ENCODE data around the gene VAMP1. TPM values are rescaled to one million over a fixed set of nuclear protein-coding genes. Genes with fewer than 3 reads are reported as not detected.

VAMP1 gene
- total and polyA plus RNA-seq, 2 of the 8 experiments (the other 6 are each of a cell fraction or from before 2014, with no cell fraction given): 10.8 to 23.1 TPM

- Histone ChIP-seq H3K4me3 (ENCODE audit: extremely low read depth in 1 of 4, insufficient read depth in 2 of 4, low read depth in 3 of 4, low read length in 4 of 4) (peak overlapping the region in 1 of 4 experiments; percentile 87; a peak in 2 of 8 replicates), H2BK15ac (ENCODE audit: low read length) (no peak overlapping the region), H2BK12ac (ENCODE audit: low read depth, low read length) (no peak overlapping the region), H3K18ac (ENCODE audit: extremely low read depth, low read length) (no peak overlapping the region), H2AK5ac (ENCODE audit: low read depth, low read length) (no peak overlapping the region), H3K23me2 (ENCODE audit: low read depth, low read length) (peaks cover 12% of the 10 kb centered on the region), H4K91ac (replicated peaks; ENCODE audit: insufficient read length, low read length) (no peak overlapping the region), H2BK20ac (ENCODE audit: low read length) (no peak overlapping the region), H3K27me3 (replicated peaks in 1 of 4; ENCODE audit: control insufficient read depth in 3 of 4, extremely low read depth in 1 of 4, insufficient read depth in 3 of 4, low read length in 3 of 4) (no peaks in the 10 kb centered on the region; a peak in 1 of 7 replicates), H3K56ac (replicated peaks; ENCODE audit: insufficient read length, low read depth, low read length) (no peak overlapping the region), H2BK5ac (ENCODE audit: low read depth, low read length) (no peak overlapping the region), H3K9ac (replicated peaks in 1 of 4; ENCODE audit: extremely low read depth in 1 of 4, low read depth in 3 of 4, low read length in 3 of 4) (no peak overlapping the region), H2BK120ac (replicated peaks; ENCODE audit: low read depth, low read length) (no peak overlapping the region), H3K9me3 (ENCODE audit: insufficient read depth in 2 of 2, low read depth in 1 of 2, low read length in 1 of 2) (no peaks in the 10 kb centered on the region), H3K14ac (ENCODE audit: insufficient read length) (no peak overlapping the region), H2AFZ (ENCODE audit: low read length) (no peak overlapping the region), H3K4me2 (ENCODE audit: insufficient read depth in 1 of 2, low read depth in 2 of 2, low read length in 2 of 2) (peak overlapping the region; percentile 8 to 97; a peak in 1 of 4 replicates), H3K79me1 (ENCODE audit: low read depth, low read length) (peaks cover 4% of the 10 kb centered on the region), H3K36me3 (ENCODE audit: control insufficient read depth in 2 of 4, insufficient read depth in 4 of 4, low read length in 3 of 4) (peaks cover 5 to 18% (median 9%) of the 10 kb centered on the region in 4 experiments; a peak in 6 of 8 replicates), H4K20me1 (replicated peaks in 1 of 2; ENCODE audit: control insufficient read depth in 1 of 2, insufficient read depth in 2 of 2, low read length in 2 of 2) (peaks cover 0 to 10% of the 10 kb centered on the region in 2 experiments), H3K79me2 (ENCODE audit: control insufficient read depth in 1 of 2, insufficient read depth in 2 of 2, low read length in 2 of 2) (peaks cover 0 to 15% of the 10 kb centered on the region in 2 experiments; a peak in 2 of 4 replicates), H3K4ac (replicated peaks; ENCODE audit: insufficient read length, low read depth, low read length) (no peak overlapping the region), H3K4me1 (replicated peaks in 1 of 4; ENCODE audit: control insufficient read depth in 3 of 4, insufficient read depth in 4 of 4, low read length in 3 of 4) (peaks cover 3 to 7% (median 3%) of the 10 kb centered on the region in 4 experiments; a peak in 3 of 7 replicates), H4K5ac (ENCODE audit: insufficient read length, low read depth, low read length) (no peak overlapping the region), H4K8ac (ENCODE audit: extremely low read depth, insufficient read depth, low read length) (no peak overlapping the region), H3K27ac (ENCODE audit: low read depth, low read length) (no peak overlapping the region), H3K23ac (ENCODE audit: insufficient read length) (no peak overlapping the region)
- no peak for FAIRE-seq
- WGBS, 2 experiments (ENCODE audit: extremely low coverage in 1 of 2, insufficient coverage in 1 of 2, insufficient read length in 1 of 2, insufficient replicate concordance in 2 of 2, low coverage in 1 of 2, low lambda C conversion rate in 2 of 2, missing lambda C conversion rate in 1 of 2): 85% methylated on average over 6 of the region's 6 CpGs; no CpG with 5 or more reads in 1 of the 2 experiments
- ChIA-PET CTCF (ENCODE audit: partially characterized antibody) (interaction anchor here (0.9 to 1.5 kb wide), 3 partner anchors 45 to 185 kb away, joined by 3 to 8 read pairs (median 4); no protein-coding TSS in a partner anchor), POLR2A (ENCODE audit: partially characterized antibody) (interaction anchor here (1.7 to 6.1 kb wide), 12 partner anchors 11 to 185 kb away, joined by 3 to 84 read pairs (median 25); partner anchors contain the start of genes CD27, GAPDH, MRPL51 and NCAPD2)
- DNase-seq (ENCODE audit: low read depth in 1 of 2, low spot score in 2 of 2): no peak
- no peak for TF ChIP-seq BACH1 (IDR thresholded peaks at IDR 0.05; ENCODE audit: low read length)
- no peak for TF ChIP-seq SP2 (IDR thresholded peaks at IDR 0.05; ENCODE audit: low read length)
- no peak for TF ChIP-seq TAF1 (IDR thresholded peaks at IDR 0.05; ENCODE audit: low read depth, low read length)
Measured at GRCh38 chr12:6469092-6469491, 1.4 kb downstream of the VAMP1 start.

All from H1 (cell line).